HepG2 (cell line): Measurements from ENCODE around the gene ACTR3. TPM values are rescaled to one million over a fixed set of nuclear protein-coding genes. Genes with fewer than 3 reads are reported as not detected.
A peak's percentile ranks its signal among the peaks of the same experiment; 100 is the strongest.

Experiments
- CREM ChIP-seq, 2 experiments: sonication (generic) in 1 of 2; formaldehyde crosslinking in 1 of 2; IDR thresholded peaks; 2 replicates each; pipeline versions ENCODE4 v1.4.0 to v1.6.1; 2016 to 2020; ENCODE audit warnings: antibody characterized with exemption in 1 of 2, mild to moderate bottlenecking in 1 of 2, missing genetic modification reagents in 1 of 2
- HNRNPK ChIP-seq: fragments of 200-400 bp; formaldehyde crosslinking; IDR thresholded peaks from 2 replicates; pipeline ENCODE4 v1.6.1; 2018; ENCODE audit warnings: low read length, low read depth, moderate library complexity, mild to moderate bottlenecking; ENCODE audit not compliant: poor library complexity, severe bottlenecking
- HNRNPLL ChIP-seq: fragments of 200-400 bp; formaldehyde crosslinking; IDR thresholded peaks from 2 replicates; pipeline ENCODE4 v1.6.1; 2017; ENCODE audit warnings: mild to moderate bottlenecking, low read depth, low read length; ENCODE audit not compliant: poor library complexity, severe bottlenecking
- KLF9 ChIP-seq: IDR thresholded peaks from 2 replicates; pipeline ENCODE4 v1.6.1; 2016; ENCODE audit warnings: low read depth
- MAFF ChIP-seq: IDR thresholded peaks from 2 replicates; pipeline ENCODE4 v1.6.1; 2011; ENCODE audit warnings: low read depth, low read length, improper control_type of control experiment
- NCOA2 ChIP-seq: sonication (generic); formaldehyde crosslinking; IDR thresholded peaks from 2 replicates; pipeline ENCODE4 v1.8.0; 2022; ENCODE audit warnings: inconsistent platforms
- NFE2 ChIP-seq: sonication (generic); formaldehyde crosslinking; IDR thresholded peaks from 2 replicates; pipeline ENCODE4 v1.4.0; 2020; ENCODE audit warnings: missing genetic modification reagents
- NFYC ChIP-seq: IDR thresholded peaks from 2 replicates; pipeline ENCODE4 v1.6.1; 2016; ENCODE audit warnings: missing genetic modification reagents, missing compliant biosample characterization
- NONO ChIP-seq, 2 experiments: fragments of 450-650 bp in 1 of 2; sonication (generic) in 1 of 2; formaldehyde crosslinking in 1 of 2; IDR thresholded peaks in 1 of 2; conservative IDR thresholded peaks in 1 of 2; 2 replicates each; pipeline versions ENCODE4 v1.6.1 to v1.8.0; 2017 to 2022; ENCODE audit warnings: mild to moderate bottlenecking in 1 of 2, missing genetic modification reagents in 1 of 2, moderate library complexity in 1 of 2
- SATB2 ChIP-seq: sonication (generic); formaldehyde crosslinking; IDR thresholded peaks from 2 replicates; pipeline ENCODE4 v1.5.0; 2020; ENCODE audit warnings: missing genetic modification reagents
- SRY ChIP-seq: sonication (generic); formaldehyde crosslinking; IDR thresholded peaks from 2 replicates; pipeline ENCODE4 v1.8.0; 2022; ENCODE audit warnings: mild to moderate bottlenecking, missing genetic modification reagents
- TBX2 ChIP-seq: sonication (generic); formaldehyde crosslinking; IDR thresholded peaks from 2 replicates; pipeline ENCODE4 v1.5.0; 2020; ENCODE audit warnings: missing genetic modification reagents, mild to moderate bottlenecking, borderline replicate concordance
- ZBTB3 ChIP-seq: sonication (generic); formaldehyde crosslinking; IDR thresholded peaks from 2 replicates; pipeline ENCODE4 v1.4.0; 2020; ENCODE audit warnings: low read depth, mild to moderate bottlenecking, moderate library complexity, missing genetic modification reagents, borderline replicate concordance
- ZNF281 ChIP-seq: sonication (generic); formaldehyde crosslinking; IDR thresholded peaks from 2 replicates; pipeline ENCODE4 v1.4.0; 2020; ENCODE audit warnings: missing genetic modification reagents, borderline replicate concordance
- ZNF337 ChIP-seq: sonication (generic); formaldehyde crosslinking; IDR thresholded peaks from 2 replicates; pipeline ENCODE4 v1.5.1; 2020; ENCODE audit warnings: missing genetic modification reagents, low read depth, mild to moderate bottlenecking, borderline replicate concordance
- ZNF501 ChIP-seq: sonication (generic); formaldehyde crosslinking; IDR thresholded peaks from 2 replicates; pipeline ENCODE4 v1.5.1; 2020; ENCODE audit warnings: mild to moderate bottlenecking, moderate library complexity, missing genetic modification reagents
- ZNF629 ChIP-seq: sonication (generic); formaldehyde crosslinking; conservative IDR thresholded peaks from 2 replicates; pipeline ENCODE4 v1.5.0; 2020; ENCODE audit warnings: missing genetic modification reagents
- ZNF639 ChIP-seq: conservative IDR thresholded peaks from 2 replicates; pipeline ENCODE4 v1.6.1; 2018; ENCODE audit warnings: missing genetic modification reagents
- ZNF883 ChIP-seq: sonication (generic); formaldehyde crosslinking; IDR thresholded peaks from 2 replicates; pipeline ENCODE4 v1.5.1; 2020; ENCODE audit warnings: mild to moderate bottlenecking, missing genetic modification reagents; ENCODE audit errors: not compliant biosample characterization
- polyA plus RNA-seq, 8 experiments: library from polyadenylated mRNA; depleted of rRNA in 3 of 8; stranded (reverse) in 7 of 8; unstranded in 1 of 8; fragments of >200 nt; fragmentation: Illumina TruSeq in 4 of 8; extraction: Trizol in 4 of 8; gene quantifications; 2 replicates each; pipeline versions ENCODE4 v1.2.1 to v1.2.3, GENCODE V29; 2011 to 2016; ENCODE audit warnings: low read depth in 4 of 8, missing spikeins in 1 of 8, mixed read lengths in 1 of 8; ENCODE audit not compliant: insufficient read depth in 1 of 8
- total RNA-seq, 5 experiments: library from RNA; depleted of rRNA; stranded (reverse); fragments of >200 nt; fragmentation: Illumina TruSeq; extraction: Trizol; gene quantifications; 2 replicates each; pipeline ENCODE4 v1.2.3, GENCODE V29; 2016; ENCODE audit warnings: low read depth in 1 of 5
- TF ChIP-seq, protein P1 (sequence below): sonication (generic); formaldehyde crosslinking; IDR thresholded peaks from 2 replicates; pipeline ENCODE4 v1.9.0; 2021; ENCODE audit warnings: missing genetic modification reagents, mild to moderate bottlenecking, borderline replicate concordance
- TF ChIP-seq, protein P2 (sequence below): sonication (generic); formaldehyde crosslinking; IDR thresholded peaks from 2 replicates; pipeline ENCODE4 v1.4.0; 2020; ENCODE audit warnings: mild to moderate bottlenecking, low read depth, missing genetic modification reagents

The ACTR3 gene
- total and polyA plus RNA-seq, 2 of the 13 experiments (the other 11 are each of a cell fraction or from before 2014, with no cell fraction given) = 123 to 225 TPM

GRCh38 chr2:113889471-113890252 is at the start of gene ACTR3 (continued):
- TF ChIP-seq NFYC (CRISPR knock-in tag) (peak; percentile 58; the same call in 1 of the 2 replicates), ZNF629 (CRISPR knock-in tag) (no peak), HNRNPK (peak; percentile 99), SRY (peak; percentile 85), ZNF883 (CRISPR knock-in tag) (no peak), ZNF337 (CRISPR knock-in tag) (0 out of 2 replicates have a peak, but pooled peaks have one; percentile 18), ZBTB3 (CRISPR knock-in tag) (no peak; the same call in 1 of the 2 replicates), TBX2 (CRISPR knock-in tag) (peak; percentile 85), SATB2 (0 out of 2 replicates have a peak, but pooled peaks have one; percentile 69), NONO (IDR thresholded peaks at IDR 0.05) (no peak), NONO (CRISPR knock-in tag; conservative IDR thresholded peaks at IDR 0.05) (peak; percentile 99), ZNF639 (peak; percentile 89), KLF9 (CRISPR knock-in tag) (peak; percentile 87), MAFF (no peak), NCOA2 (CRISPR knock-in tag) (peak; percentile 82), NFE2 (CRISPR knock-in tag) (no peak), CREM (IDR thresholded peaks at IDR 0.05) (peak; percentile 76), CREM (CRISPR knock-in tag; IDR thresholded peaks at IDR 0.05) (no peak), ZNF281 (CRISPR knock-in tag) (peak; percentile 67), HNRNPLL (peak; percentile 81), ZNF501 (peak; percentile 99)
- TF ChIP-seq, protein P1, sequence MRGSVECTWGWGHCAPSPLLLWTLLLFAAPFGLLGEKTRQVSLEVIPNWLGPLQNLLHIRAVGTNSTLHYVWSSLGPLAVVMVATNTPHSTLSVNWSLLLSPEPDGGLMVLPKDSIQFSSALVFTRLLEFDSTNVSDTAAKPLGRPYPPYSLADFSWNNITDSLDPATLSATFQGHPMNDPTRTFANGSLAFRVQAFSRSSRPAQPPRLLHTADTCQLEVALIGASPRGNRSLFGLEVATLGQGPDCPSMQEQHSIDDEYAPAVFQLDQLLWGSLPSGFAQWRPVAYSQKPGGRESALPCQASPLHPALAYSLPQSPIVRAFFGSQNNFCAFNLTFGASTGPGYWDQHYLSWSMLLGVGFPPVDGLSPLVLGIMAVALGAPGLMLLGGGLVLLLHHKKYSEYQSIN (CRISPR knock-in tag) = no peak
- TF ChIP-seq, protein P2, sequence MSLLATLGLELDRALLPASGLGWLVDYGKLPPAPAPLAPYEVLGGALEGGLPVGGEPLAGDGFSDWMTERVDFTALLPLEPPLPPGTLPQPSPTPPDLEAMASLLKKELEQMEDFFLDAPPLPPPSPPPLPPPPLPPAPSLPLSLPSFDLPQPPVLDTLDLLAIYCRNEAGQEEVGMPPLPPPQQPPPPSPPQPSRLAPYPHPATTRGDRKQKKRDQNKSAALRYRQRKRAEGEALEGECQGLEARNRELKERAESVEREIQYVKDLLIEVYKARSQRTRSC (CRISPR knock-in tag) = no peak
